AG10803 (cell line): ENCODE data around the gene INPP5A.

Experiments
- DNase-seq: peaks from one replicate; pipeline ENCODE4 v3.0.0; 2010; ENCODE audit warnings: low read depth
- H3K4me3 ChIP-seq: 2 replicates; pipeline ENCODE4 v1.5.1; 2011; ENCODE audit warnings: mild to moderate bottlenecking, low read length, control low read depth
- TF ChIP-seq, protein P1 (sequence below): conservative IDR thresholded peaks from 2 replicates; pipeline ENCODE4 v1.5.1; 2011; ENCODE audit warnings: mild to moderate bottlenecking, low read length, control low read depth, inconsistent platforms

Gene INPP5A

GRCh38 chr10:132774902-132775863 lies 237.6 kb downstream of the INPP5A start:
- no peak for DNase-seq
- TF ChIP-seq, protein P1, sequence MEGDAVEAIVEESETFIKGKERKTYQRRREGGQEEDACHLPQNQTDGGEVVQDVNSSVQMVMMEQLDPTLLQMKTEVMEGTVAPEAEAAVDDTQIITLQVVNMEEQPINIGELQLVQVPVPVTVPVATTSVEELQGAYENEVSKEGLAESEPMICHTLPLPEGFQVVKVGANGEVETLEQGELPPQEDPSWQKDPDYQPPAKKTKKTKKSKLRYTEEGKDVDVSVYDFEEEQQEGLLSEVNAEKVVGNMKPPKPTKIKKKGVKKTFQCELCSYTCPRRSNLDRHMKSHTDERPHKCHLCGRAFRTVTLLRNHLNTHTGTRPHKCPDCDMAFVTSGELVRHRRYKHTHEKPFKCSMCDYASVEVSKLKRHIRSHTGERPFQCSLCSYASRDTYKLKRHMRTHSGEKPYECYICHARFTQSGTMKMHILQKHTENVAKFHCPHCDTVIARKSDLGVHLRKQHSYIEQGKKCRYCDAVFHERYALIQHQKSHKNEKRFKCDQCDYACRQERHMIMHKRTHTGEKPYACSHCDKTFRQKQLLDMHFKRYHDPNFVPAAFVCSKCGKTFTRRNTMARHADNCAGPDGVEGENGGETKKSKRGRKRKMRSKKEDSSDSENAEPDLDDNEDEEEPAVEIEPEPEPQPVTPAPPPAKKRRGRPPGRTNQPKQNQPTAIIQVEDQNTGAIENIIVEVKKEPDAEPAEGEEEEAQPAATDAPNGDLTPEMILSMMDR: no peak
- H3K4me3 ChIP-seq: no peak overlapping the region

DNA sequence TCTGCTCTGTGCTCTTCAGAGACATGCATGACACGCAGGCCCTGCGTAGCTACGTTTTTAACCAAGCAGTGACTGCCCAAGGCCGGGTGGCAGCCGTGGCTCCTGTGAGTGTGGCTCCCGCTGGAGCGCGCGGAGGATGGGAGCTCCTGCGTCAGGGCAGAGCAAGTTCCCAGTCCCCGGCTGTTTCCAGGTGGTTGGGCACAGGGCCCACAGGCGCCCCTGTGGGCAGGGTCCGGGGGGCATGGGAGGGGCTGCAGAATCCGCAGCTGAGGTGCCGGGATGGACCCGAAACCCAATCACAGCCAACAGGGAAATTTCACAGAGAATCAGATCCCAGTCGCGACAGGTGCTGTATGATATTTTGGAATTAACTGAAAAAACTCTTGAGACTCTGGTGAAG lies 238.6 kb downstream of the INPP5A start:
- DNase-seq: no peak
- H3K4me3 ChIP-seq: no peak overlapping the region
- TF ChIP-seq, protein P1: no peak

DNA sequence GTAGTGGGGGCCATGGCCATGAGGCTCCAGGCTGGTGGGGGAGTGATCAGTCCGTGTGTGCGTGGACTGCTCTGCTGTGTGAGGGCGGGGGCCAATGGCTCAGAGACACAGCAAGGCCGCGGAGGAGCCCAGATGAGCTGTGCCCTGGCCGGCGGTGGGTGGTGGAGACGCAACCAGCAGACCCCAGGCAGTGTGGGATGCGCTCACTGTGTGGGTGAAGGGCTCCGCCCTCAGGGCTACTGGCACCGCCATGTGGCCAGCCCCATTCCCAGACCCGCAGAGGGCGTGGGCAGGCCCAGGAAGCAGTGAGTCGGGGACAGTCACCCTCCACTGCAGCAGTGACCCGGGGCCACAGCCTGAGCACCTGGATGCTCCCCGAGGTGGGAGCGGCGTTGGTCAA lies 239.2 kb downstream of the INPP5A start:
- TF ChIP-seq, protein P1: no peak
- DNase-seq: no peak
- H3K4me3 ChIP-seq: no peak overlapping the region

DNA sequence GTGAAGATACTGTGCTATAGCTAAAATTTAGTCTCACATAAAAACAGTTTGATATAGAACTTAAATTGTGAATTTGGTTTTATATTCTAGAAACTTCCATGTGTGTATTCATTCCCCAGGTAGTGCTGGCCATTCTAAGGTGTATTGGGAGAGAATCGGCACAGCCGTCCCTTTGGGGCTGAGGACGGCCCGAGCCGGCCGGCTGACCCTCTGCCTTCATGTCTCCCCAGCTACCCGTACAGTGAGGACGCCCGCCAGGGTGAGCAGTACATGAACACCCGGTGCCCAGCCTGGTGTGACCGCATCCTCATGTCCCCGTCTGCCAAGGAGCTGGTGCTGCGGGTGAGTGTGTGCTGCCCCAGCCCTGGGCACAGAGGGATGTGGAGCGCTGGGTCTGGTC lies 239.9 kb downstream of the INPP5A start:
- H3K4me3 ChIP-seq: no peak overlapping the region
- DNase-seq: no peak
- TF ChIP-seq, protein P1: no peak

DNA sequence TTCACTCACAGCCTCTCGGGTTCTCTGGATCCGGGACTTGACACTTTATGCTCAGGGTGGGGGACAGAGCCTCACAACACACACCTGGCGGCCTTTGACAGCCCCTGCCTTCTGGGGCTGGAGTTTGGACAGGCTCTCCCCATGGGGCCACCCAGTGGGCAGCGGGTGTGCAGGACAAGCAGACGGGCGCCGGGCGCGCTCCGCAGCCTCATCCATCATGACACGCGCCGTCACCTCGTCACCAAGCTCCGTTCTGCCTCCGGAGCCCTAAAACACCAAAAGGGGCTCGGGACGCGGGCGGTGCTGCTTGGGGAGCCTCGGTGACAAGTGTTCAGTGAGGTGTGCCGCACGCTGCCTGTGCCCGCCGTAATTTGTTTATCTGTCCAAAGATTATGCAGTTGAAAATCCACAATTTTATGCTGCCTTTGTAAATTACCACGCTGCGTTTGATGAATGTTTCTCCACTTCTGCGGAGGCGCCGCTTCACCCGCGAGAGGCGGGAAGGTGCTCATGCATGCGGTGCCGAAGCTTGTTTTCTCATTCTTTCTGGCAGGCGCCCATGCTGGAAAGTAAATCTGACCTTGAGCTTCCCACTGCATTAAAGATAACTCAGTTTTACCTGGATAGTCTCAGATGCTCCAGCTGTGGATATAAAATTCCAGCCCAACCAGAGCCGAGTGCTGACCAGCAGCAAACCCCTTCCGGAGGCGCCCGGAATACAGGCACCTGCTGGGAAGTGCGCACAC lies 242.1 kb downstream of the INPP5A start:
- TF ChIP-seq, protein P1: no peak
- H3K4me3 ChIP-seq: no peak overlapping the region

DNA sequence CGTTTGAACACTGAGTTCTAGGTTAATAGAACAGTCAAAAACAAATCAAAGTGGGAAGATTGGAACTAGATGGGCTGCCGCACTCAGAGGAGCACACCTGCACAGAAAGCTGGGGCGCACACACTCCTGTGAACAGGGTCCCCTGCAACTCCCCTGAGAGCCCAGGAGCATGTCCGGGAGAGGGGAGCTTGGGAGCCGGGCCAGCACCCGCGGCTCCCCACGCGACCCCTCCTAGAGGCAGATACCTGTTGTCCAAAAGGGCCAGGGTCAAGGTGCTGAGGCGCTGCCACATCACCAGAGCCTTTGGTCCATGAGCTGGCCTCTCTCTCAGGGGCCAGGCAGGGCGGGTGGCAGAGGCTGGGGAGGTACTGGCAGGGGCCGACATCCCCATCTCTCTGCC lies 242.8 kb downstream of the INPP5A start:
- no peak for DNase-seq
- TF ChIP-seq, protein P1: no peak
- no peak overlapping the region for H3K4me3 ChIP-seq

More for the DNA sequence above, 242.1 kb downstream of the INPP5A start:
- no peak for DNase-seq
